ENCODE results near the gene RCVRN.

The RCVRN gene

DNA sequence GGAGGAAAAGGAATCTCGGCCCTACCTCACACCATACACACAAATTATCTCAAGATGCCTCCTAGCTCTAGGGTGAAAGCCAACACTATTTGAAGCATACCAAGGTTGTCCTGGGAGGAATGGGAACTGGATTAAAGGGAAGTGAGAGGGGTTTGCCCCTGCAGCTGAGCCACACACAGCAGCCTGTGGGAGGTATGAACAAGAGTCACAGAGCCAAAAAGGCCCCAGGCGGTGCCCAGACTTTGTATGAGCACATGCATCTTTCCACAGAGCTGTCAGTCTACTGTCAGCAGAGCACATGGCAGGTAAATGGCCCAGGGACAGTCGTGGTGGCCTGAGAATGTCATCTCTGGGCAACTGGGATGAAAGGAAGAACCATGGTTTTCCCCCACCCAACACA, 31.0 kb upstream of the RCVRN start:
- peaks cover 5% of the 10 kb centered on the region; the same call in 1 of the 2 replicates for H3K4me1 ChIP-seq (ENCODE audit: control insufficient read depth, insufficient read depth, low read length)
- H3K27me3 ChIP-seq (ENCODE audit: control insufficient read depth, insufficient read depth, low read length) = no peaks in the 10 kb centered on the region
- no peak overlapping the region for H3K9ac ChIP-seq (ENCODE audit: low read depth, low read length)
- no peaks in the 10 kb centered on the region for H3K36me3 ChIP-seq (ENCODE audit: control insufficient read depth, insufficient read depth, low read length)
- H3K27ac ChIP-seq (ENCODE audit: low read depth, low read length) = no peak overlapping the region
- no peaks in the 10 kb centered on the region for H3K9me3 ChIP-seq (ENCODE audit: control insufficient read depth, insufficient read depth, low read length)
- H3K4me3 ChIP-seq (ENCODE audit: low read depth, low read length) = no peak overlapping the region

GRCh38 chr17:9935408-9935807, 30.3 kb upstream of the RCVRN start:
- Histone ChIP-seq H3K27me3 (ENCODE audit: control insufficient read depth, insufficient read depth, low read length) (no peaks in the 10 kb centered on the region), H3K4me3 (ENCODE audit: low read depth, low read length) (no peak overlapping the region), H3K9me3 (ENCODE audit: control insufficient read depth, insufficient read depth, low read length) (no peaks in the 10 kb centered on the region), H3K9ac (ENCODE audit: low read depth, low read length) (no peak overlapping the region), H3K4me1 (ENCODE audit: control insufficient read depth, insufficient read depth, low read length) (peaks cover 5% of the 10 kb centered on the region; the same call in 1 of the 2 replicates), H3K36me3 (ENCODE audit: control insufficient read depth, insufficient read depth, low read length) (no peaks in the 10 kb centered on the region), H3K27ac (ENCODE audit: low read depth, low read length) (no peak overlapping the region)

GRCh38 chr17:9934331-9934730, 29.3 kb upstream of the RCVRN start:
- no peaks in the 10 kb centered on the region for H3K9me3 ChIP-seq (ENCODE audit: control insufficient read depth, insufficient read depth, low read length)
- H3K36me3 ChIP-seq (ENCODE audit: control insufficient read depth, insufficient read depth, low read length) = no peaks in the 10 kb centered on the region
- H3K4me3 ChIP-seq (ENCODE audit: low read depth, low read length) = no peak overlapping the region
- no peak overlapping the region for H3K27ac ChIP-seq (ENCODE audit: low read depth, low read length)
- H3K9ac ChIP-seq (ENCODE audit: low read depth, low read length) = no peak overlapping the region
- H3K4me1 ChIP-seq (ENCODE audit: control insufficient read depth, insufficient read depth, low read length) = peaks cover 5% of the 10 kb centered on the region; the same call in 1 of the 2 replicates
- H3K27me3 ChIP-seq (ENCODE audit: control insufficient read depth, insufficient read depth, low read length) = no peaks in the 10 kb centered on the region

DNA sequence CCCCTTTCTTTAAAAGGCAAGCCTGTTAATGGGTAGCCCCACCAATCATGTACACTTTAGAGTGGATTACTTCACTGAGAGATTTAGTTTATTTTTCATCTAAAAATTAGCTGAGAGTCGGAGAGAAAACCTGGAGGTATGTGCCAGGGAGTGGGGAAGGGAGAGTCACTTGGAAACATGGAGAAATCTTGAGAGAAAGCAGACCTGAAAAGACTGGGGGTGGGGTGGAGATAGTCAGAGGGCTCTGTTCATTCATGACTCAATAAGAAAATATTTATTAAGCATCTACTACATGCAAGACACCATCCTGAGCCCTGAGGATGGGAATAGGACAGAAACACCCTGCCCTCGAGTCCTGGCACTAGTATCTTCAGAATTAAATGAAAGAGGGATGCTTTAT, 27.4 kb upstream of the RCVRN start:
- no peaks in the 10 kb centered on the region for H3K27me3 ChIP-seq (ENCODE audit: control insufficient read depth, insufficient read depth, low read length)
- no peaks in the 10 kb centered on the region for H3K36me3 ChIP-seq (ENCODE audit: control insufficient read depth, insufficient read depth, low read length)
- H3K4me3 ChIP-seq (ENCODE audit: low read depth, low read length) = no peak overlapping the region
- H3K4me1 ChIP-seq (ENCODE audit: control insufficient read depth, insufficient read depth, low read length) = peaks cover 5% of the 10 kb centered on the region; the same call in 1 of the 2 replicates
- no peak overlapping the region for H3K27ac ChIP-seq (ENCODE audit: low read depth, low read length)
- H3K9me3 ChIP-seq (ENCODE audit: control insufficient read depth, insufficient read depth, low read length) = no peaks in the 10 kb centered on the region
- H3K9ac ChIP-seq (ENCODE audit: low read depth, low read length) = no peak overlapping the region

DNA sequence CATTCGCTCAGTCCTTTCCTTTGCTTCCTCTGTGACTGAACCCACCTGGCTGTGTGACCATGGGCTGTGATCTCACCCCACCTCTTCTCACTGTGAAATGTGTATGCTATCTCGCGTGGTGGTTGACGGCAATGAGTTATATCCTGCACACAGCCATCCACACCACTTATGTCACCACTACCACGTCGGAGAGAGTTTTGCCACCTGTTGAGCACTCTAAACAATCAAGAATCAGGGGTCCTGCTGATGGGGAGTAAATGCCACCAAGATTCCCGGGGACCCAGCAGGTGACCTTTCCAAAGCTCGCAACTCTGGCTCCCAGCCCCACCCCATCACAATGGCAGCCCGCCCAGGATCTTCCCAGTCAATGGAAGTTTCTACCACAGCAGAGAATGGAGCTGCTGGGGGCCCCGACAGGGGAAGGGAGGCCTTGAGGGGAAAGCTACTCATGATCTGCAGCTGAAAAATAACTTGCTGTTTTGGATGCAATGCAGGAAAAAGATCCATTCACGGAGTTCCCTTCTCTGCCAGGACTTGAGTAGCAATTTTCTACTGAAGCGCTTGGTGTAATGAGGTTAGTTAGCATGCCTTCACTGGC, 26.2 kb upstream of the RCVRN start:
- H3K27ac ChIP-seq (ENCODE audit: low read depth, low read length) = no peak overlapping the region
- H3K27me3 ChIP-seq (ENCODE audit: control insufficient read depth, insufficient read depth, low read length) = no peaks in the 10 kb centered on the region
- H3K9me3 ChIP-seq (ENCODE audit: control insufficient read depth, insufficient read depth, low read length) = no peaks in the 10 kb centered on the region
- H3K4me3 ChIP-seq (ENCODE audit: low read depth, low read length) = no peak overlapping the region
- H3K9ac ChIP-seq (ENCODE audit: low read depth, low read length) = no peak overlapping the region
- H3K36me3 ChIP-seq (ENCODE audit: control insufficient read depth, insufficient read depth, low read length) = no peaks in the 10 kb centered on the region
- peaks cover 5% of the 10 kb centered on the region; the same call in 1 of the 2 replicates for H3K4me1 ChIP-seq (ENCODE audit: control insufficient read depth, insufficient read depth, low read length)

GRCh38 chr17:9929871-9930270, 24.8 kb upstream of the RCVRN start:
- H3K4me3 ChIP-seq (ENCODE audit: low read depth, low read length) = no peak overlapping the region
- H3K4me1 ChIP-seq (ENCODE audit: control insufficient read depth, insufficient read depth, low read length) = peaks cover 5% of the 10 kb centered on the region; the same call in 1 of the 2 replicates
- no peaks in the 10 kb centered on the region for H3K36me3 ChIP-seq (ENCODE audit: control insufficient read depth, insufficient read depth, low read length)
- no peak overlapping the region for H3K9ac ChIP-seq (ENCODE audit: low read depth, low read length)
- no peaks in the 10 kb centered on the region for H3K9me3 ChIP-seq (ENCODE audit: control insufficient read depth, insufficient read depth, low read length)
- no peaks in the 10 kb centered on the region for H3K27me3 ChIP-seq (ENCODE audit: control insufficient read depth, insufficient read depth, low read length)
- no peak overlapping the region for H3K27ac ChIP-seq (ENCODE audit: low read depth, low read length)

GRCh38 chr17:9928601-9929333, 23.7 kb upstream of the RCVRN start:
- Histone ChIP-seq H3K4me3 (ENCODE audit: low read depth, low read length) (no peak overlapping the region), H3K9ac (ENCODE audit: low read depth, low read length) (no peak overlapping the region), H3K27me3 (ENCODE audit: control insufficient read depth, insufficient read depth, low read length) (no peaks in the 10 kb centered on the region), H3K27ac (ENCODE audit: low read depth, low read length) (no peak overlapping the region), H3K4me1 (ENCODE audit: control insufficient read depth, insufficient read depth, low read length) (peaks cover 5% of the 10 kb centered on the region; the same call in 1 of the 2 replicates), H3K36me3 (ENCODE audit: control insufficient read depth, insufficient read depth, low read length) (no peaks in the 10 kb centered on the region), H3K9me3 (ENCODE audit: control insufficient read depth, insufficient read depth, low read length) (no peaks in the 10 kb centered on the region)

DNA sequence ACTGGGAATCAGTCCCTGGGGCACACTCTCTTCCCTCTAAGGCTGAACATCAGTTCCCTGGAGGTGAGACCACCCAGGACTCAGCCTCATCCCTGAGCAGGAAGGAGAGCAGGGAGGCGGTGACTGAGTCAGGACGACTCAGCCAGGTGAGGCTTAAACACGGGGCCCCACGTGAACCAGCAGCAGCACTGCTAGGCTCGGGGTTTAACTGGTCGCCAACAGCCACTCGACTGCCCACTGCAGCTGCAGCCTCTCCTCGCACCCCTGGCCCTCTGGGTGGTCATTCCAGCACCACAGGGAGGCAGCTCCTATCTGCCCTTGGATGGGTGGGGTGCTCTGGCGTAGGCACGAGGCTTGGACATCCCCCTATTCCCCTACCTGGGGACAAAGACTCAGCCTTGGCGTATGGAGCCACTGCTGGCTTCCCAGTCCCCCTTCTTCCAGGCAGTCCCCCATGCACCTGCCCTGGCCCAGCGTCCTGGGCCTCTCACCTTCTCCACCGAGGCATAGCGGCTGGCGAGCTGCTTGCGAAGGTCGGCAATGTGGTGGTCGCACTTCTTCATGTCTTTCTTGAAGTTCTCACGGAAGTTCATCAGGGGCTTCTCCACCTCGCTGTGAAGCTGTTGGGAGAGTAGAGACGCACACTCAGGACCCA, 21.2 kb upstream of the RCVRN start:
- H3K27ac ChIP-seq (ENCODE audit: low read depth, low read length) = no peak overlapping the region
- H3K4me3 ChIP-seq (ENCODE audit: low read depth, low read length) = no peak overlapping the region
- H3K9ac ChIP-seq (ENCODE audit: low read depth, low read length) = no peak overlapping the region
- no peaks in the 10 kb centered on the region for H3K36me3 ChIP-seq (ENCODE audit: control insufficient read depth, insufficient read depth, low read length)
- H3K27me3 ChIP-seq (ENCODE audit: control insufficient read depth, insufficient read depth, low read length) = no peaks in the 10 kb centered on the region
- H3K9me3 ChIP-seq (ENCODE audit: control insufficient read depth, insufficient read depth, low read length) = no peaks in the 10 kb centered on the region
- H3K4me1 ChIP-seq (ENCODE audit: control insufficient read depth, insufficient read depth, low read length) = no peaks in the 10 kb centered on the region

GRCh38 chr17:9925457-9925856, 20.4 kb upstream of the RCVRN start:
- Histone ChIP-seq H3K4me3 (ENCODE audit: low read depth, low read length) (no peak overlapping the region), H3K4me1 (ENCODE audit: control insufficient read depth, insufficient read depth, low read length) (no peaks in the 10 kb centered on the region), H3K27me3 (ENCODE audit: control insufficient read depth, insufficient read depth, low read length) (no peaks in the 10 kb centered on the region), H3K36me3 (ENCODE audit: control insufficient read depth, insufficient read depth, low read length) (no peaks in the 10 kb centered on the region), H3K27ac (ENCODE audit: low read depth, low read length) (no peak overlapping the region), H3K9ac (ENCODE audit: low read depth, low read length) (no peak overlapping the region), H3K9me3 (ENCODE audit: control insufficient read depth, insufficient read depth, low read length) (no peaks in the 10 kb centered on the region)

DNA sequence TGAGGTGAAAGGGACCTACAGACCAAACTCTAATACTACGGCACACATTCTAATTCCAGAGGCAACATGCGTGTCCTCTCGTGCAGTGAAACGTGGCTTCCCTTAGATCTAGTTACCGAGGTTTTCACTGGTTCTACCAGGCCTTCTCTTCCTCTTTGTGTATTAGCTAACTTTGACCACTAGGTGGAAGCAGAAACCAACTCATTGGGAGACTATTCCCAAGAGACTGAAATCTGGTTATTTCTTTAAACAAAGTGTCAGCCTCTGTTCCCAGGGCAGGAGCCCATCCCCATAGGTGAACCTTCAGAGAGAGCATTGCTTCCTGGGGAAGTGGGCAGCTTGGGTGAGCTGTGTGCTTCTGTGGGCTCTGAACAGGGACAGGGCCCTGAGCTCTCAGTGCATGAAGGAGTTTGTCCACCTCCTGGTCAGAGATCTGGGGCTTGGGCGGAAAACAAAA, 19.7 kb upstream of the RCVRN start:
- H3K4me1 ChIP-seq (ENCODE audit: control insufficient read depth, insufficient read depth, low read length) = no peaks in the 10 kb centered on the region
- H3K4me3 ChIP-seq (ENCODE audit: low read depth, low read length) = no peak overlapping the region
- H3K27me3 ChIP-seq (ENCODE audit: control insufficient read depth, insufficient read depth, low read length) = no peaks in the 10 kb centered on the region
- no peak overlapping the region for H3K27ac ChIP-seq (ENCODE audit: low read depth, low read length)
- H3K36me3 ChIP-seq (ENCODE audit: control insufficient read depth, insufficient read depth, low read length) = no peaks in the 10 kb centered on the region
- no peak overlapping the region for H3K9ac ChIP-seq (ENCODE audit: low read depth, low read length)
- no peaks in the 10 kb centered on the region for H3K9me3 ChIP-seq (ENCODE audit: control insufficient read depth, insufficient read depth, low read length)

All from HUES48 (cell line).